Cardiac fibroblast (primary cell): Measurements from ENCODE around the gene FREM3.

Experiments
- DNase-seq, 2 donors: peaks; one replicate each; pipeline versions ENCODE4 v3.0.0 to v3.0.0-alpha.2; 2010; ENCODE audit warnings: low read depth in 2 of 2
- H3K4me3 ChIP-seq, 2 donors: replicated peaks in 1 of 2; 1 replicate in 1 of 2; 2 replicates in 1 of 2; pipeline ENCODE4 v1.5.1; 2011; ENCODE audit warnings: low read depth in 2 of 2, low read length in 2 of 2, mild to moderate bottlenecking in 2 of 2, moderate library complexity in 1 of 2
- CTCF ChIP-seq: IDR thresholded peaks from one replicate; pipeline ENCODE4 v1.5.1; 2011; ENCODE audit warnings: low read depth, mild to moderate bottlenecking, low read length, inconsistent platforms

FREM3 gene

GRCh38 chr4:143641361-143641760, 59.1 kb downstream of the FREM3 start:
- peak; percentile 22 to 46 for DNase-seq
- TF ChIP-seq CTCF: no peak
- no peak overlapping the region for H3K4me3 ChIP-seq

- no peak overlapping the region for H3K4me3 ChIP-seq
- no peak for TF ChIP-seq CTCF
- DNase-seq: no peak
Measured at GRCh38 chr4:143634763-143635162, 65.7 kb downstream of the FREM3 start.

- H3K4me3 ChIP-seq: no peak overlapping the region
- no peak for DNase-seq
- TF ChIP-seq CTCF: no peak
Measured at GRCh38 chr4:143633833-143634232, 66.6 kb downstream of the FREM3 start.

- peak; percentile 48 to 90 for DNase-seq
- no peak overlapping the region for H3K4me3 ChIP-seq
- no peak for TF ChIP-seq CTCF
Measured at GRCh38 chr4:143626134-143626911, 74.2 kb downstream of the FREM3 start.

GRCh38 chr4:143625632-143626031, 74.8 kb downstream of the FREM3 start:
- DNase-seq: no peak
- no peak overlapping the region for H3K4me3 ChIP-seq
- TF ChIP-seq CTCF: no peak

GRCh38 chr4:143623896-143624295, 76.6 kb downstream of the FREM3 start:
- TF ChIP-seq CTCF: no peak
- H3K4me3 ChIP-seq: no peak overlapping the region
- no peak for DNase-seq

GRCh38 chr4:143618811-143619210, 81.7 kb downstream of the FREM3 start:
- no peak overlapping the region for H3K4me3 ChIP-seq
- no peak for DNase-seq
- no peak for TF ChIP-seq CTCF
